ENCODE results near the gene RNU7-1.

Gene RNU7-1

GRCh38 chr12:6919588-6919987 is 24.0 kb upstream of the RNU7-1 start:
- no peak for DNase-seq

DNA sequence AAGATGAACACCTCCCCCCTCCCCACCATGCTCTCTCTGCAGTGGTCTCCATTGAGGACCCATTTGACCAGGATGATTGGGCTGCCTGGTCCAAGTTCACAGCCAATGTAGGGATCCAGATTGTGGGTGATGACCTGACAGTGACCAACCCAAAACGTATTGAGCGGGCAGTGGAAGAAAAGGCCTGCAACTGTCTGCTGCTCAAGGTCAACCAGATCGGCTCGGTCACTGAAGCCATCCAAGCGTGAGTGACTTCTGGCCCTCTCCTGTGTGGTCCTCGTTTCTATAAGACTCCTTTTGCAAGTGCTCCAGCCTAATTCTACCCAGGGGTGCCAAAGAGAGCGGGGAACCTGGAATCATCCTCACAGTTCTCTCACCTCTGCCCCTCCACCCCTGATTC is 22.1 kb upstream of the RNU7-1 start:
- no peak for DNase-seq

GRCh38 chr12:6921996-6922946 is 21.3 kb upstream of the RNU7-1 start:
- DNase-seq, result no peak

DNA sequence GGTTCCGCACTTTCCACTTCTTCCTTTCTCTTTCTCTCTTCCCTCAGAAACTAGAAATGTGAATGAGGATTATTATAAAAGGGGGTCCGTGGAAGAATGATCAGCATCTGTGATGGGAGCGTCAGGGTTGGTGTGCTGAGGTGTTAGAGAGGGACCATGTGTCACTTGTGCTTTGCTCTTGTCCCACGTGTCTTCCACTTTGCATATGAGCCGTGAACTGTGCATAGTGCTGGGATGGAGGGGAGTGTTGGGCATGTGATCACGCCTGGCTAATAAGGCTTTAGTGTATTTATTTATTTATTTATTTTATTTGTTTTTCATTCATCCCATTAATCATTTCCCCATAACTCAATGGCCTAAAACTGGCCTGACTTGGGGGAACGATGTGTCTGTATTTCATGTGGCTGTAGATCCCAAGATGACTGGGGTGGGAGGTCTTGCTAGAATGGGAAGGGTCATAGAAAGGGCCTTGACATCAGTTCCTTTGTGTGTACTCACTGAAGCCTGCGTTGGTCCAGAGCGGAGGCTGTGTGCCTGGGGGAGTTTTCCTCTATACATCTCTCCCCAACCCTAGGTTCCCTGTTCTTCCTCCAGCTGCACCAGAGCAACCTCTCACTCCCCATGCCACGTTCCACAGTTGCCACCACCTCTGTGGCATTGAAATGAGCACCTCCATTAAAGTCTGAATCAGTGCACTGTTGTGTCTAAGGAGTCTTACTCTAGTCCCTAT is 20.4 kb upstream of the RNU7-1 start:
- no peak for DNase-seq

- DNase-seq, result no peak
Observed at GRCh38 chr12:6923851-6924250, 19.8 kb upstream of the RNU7-1 start.

DNA sequence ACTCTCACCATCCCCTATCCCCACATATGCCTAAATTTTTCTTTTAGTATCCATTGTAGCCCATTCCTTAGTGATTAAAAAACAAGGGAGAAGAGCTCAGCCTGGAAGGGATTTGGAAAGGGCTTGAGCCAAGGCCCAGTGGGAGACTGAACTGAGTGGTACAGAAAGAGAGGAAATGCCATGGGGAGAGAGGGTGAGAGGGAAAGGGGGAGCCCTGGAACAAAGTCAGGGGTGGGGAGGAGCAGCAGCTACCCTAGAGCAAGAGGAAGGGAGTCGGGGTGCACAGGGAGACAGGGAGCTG is 18.4 kb upstream of the RNU7-1 start:
- no peak for DNase-seq

DNA sequence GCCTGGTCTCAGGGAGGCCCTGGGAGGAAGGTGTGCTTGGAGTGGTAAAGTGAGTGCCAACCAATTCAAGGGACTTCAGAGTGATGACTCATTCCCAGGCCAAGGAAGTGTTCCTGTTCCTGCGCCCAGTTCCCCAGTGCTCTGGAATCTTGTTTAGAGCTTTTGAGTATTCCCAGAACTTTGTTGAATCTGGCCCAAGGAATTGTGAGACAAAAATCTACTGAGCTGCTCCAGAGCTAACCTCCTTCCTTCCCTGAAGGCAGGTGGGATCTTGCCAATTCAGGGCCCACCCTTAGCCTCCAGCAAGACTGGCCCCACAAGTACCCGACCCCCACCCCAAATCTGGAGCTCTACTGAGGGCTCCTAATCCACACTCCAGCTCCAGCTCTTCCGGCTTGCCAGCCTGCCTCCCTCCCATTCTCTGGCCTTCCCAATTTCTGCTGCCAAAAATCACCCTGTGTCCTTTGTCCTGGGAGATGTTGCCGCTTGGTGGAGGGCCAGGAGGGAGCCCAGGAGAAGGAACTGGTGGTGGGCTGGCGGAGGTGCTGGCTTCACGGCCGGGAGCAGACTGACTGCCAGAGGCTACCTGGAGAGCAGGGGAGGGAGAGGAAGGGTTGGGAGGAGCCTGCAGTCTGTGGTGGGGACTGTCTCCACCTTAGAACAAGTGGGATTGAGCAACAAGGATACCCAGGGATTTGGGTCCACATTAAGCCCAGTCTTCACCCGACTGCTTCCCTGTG is 17.9 kb upstream of the RNU7-1 start:
- no peak for DNase-seq

DNA sequence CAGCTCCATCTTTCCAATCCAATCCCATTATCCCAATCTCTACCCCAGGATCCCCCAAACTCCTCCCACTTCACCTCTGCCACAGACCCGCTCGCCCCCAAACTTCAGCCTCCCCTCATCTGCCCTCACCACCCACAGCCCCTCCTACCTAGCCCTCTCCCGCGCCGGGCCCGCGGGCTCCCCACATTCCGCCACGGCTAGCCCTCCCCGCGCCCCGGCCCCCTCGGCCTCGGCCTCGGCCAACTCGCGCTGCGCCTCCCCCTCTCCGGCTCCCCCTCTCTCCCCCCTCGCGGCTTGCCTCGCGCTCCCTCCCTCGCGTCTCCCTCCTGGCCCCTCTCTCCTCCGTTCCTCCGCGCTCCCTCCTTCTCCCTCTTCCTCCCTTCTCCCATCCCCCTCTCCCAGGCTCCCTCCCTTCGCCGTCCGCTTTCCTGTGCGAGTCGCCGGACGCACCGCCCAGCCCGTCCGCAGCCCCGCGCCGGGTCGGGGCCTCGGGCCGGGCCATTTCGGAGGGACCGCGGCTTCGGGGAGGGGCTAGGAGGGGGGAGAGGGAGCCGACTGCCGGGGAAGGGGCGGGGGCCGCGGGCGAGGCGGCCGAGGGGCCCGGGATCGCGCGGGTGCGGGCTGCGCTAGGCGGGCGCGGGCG is 16.1 kb upstream of the RNU7-1 start, which contains the start of gene ATN1:
Gene ATN1, plus strand, starts transcription at position 581 of the 643 bp plus-strand sequence. CDS start 6,043 bp downstream, outside the sequence.
- no peak for DNase-seq

DNA sequence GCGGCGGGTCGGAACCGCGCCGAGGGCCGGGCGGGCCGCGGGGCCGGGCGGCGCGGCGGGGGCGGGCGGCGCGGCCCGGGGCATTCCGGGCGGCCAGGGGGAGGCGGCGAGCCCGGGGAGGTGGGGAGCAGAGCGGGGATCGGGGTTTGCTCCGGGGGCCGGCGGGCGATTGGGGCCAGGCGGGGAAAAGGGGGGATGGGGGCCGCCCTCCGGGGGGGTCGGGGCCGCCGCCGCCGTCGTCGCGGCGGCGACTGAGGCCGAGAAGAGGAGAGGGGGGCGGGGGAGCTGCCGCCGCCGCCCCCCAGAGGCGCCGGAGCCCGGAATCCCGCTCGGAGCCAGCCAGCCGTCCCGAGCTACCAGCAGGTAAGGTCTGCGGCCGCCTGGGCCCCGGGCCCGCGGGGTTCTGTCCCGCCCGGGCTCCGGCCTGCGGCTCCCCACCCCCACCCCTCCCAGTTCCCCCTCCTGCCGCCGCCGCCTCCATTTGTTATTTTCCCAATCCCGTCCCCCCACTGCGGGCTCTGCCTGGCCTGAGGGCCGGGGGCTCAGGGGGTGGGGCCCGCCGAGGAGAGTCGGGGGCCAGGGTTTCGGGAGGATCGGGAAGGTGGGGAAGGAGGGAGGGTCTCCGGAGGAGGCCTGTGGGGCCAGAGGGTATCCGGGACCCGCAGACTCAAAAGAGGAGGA is 15.5 kb upstream of the RNU7-1 start:
- no peak for DNase-seq

DNA sequence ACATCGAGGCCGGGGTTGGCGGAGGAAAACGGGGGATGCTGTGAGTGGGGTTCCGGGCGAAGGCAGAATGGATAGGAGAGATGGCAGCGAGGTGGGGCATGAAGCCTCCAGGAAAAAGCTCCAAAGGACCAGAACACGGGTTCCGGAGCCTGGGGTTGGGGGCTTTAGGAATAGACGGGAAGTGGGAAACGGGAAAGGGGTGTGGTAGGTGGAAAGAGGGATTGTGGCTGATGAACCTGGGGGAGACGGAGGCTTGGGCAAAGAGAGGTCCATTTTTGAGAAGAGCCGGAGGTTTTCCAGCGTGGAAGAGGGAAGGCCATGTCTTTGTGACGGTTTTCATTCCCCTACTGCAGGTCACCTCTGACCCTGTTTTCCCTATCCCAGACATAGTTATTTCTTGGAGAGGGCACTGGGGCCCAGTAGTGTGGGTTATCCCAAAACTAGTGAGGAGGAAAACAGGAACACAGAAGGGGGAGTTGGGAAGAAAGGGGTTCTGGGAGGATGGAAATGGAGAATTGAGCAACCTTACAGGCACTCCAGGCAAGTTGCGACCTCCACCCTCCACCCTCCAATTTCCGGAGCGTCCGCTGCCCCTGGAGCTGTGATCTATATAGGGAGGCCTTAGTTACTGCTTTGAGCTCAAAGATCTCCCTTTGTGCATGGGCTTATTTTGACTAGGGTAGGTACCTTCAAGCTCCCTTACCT is 14.8 kb upstream of the RNU7-1 start:
- no peak for DNase-seq

DNA sequence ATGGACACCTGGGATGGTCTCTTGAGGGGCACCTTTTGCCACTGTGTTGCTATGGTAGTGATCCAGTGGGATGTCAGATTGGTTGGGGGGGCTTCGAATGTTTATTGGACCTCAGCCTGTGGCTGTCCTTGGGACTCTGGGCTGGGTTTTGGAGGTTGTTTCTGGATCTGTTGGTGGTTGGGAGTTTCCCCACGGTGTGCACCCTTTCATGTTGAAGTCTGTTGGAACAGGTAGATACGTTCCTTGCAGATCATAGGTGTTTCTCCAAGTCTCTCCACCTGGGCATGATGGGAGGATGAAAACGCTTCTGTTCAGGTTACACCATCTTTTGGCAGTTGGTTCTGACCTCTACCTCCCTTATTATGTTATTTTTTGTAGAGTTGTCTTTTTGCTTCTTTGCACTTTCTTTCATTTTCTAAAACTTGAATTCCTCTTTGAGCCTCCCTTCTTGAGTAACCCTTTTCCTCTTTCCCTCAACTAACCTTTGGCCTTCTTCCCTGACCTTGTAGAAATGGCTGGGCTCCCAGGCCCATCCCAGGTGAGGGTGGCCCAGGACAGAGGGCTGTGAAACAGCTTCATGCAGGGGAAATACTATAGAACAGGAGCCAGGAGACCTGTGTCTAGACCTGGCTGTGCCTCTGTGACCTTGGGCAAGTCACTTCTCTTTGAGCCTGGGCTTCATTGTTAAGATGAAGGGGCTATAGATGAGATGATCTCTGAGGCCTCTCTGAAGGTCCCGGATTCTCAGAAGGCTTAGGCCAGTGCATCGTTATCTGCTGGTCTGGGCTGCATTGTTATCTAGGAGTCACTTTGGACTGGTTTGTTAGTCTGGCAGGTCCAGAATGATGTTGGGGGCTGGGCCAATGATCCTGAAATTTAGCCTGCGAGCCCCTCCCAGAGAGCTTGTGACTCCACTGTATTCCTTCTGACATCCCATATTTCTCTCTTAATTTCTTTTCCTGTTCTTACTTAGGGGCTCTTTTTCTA is 13.9 kb upstream of the RNU7-1 start:
- no peak for DNase-seq

DNA sequence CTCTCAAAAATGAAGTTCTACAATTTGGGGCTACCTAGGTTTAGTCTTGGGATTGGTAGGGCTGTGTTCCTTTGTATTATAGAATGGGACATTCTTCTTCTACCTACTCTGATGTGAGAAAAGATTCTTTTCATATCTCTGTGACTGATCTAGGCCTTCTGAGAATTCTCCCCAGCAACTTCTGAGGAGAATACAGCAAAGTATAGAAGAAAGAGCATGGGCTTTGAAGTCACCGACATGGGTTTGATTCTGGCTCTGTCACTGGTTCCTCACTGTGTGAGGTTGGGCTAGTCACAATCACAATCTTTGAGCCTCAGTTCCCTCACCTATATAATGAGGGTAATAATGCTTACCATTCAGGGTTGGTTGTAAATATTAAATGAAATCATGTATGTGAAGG is 10.8 kb upstream of the RNU7-1 start:
- DNase-seq, result no peak

- no peak for DNase-seq
Observed at GRCh38 chr12:6934110-6934509, 9.5 kb upstream of the RNU7-1 start.

DNA sequence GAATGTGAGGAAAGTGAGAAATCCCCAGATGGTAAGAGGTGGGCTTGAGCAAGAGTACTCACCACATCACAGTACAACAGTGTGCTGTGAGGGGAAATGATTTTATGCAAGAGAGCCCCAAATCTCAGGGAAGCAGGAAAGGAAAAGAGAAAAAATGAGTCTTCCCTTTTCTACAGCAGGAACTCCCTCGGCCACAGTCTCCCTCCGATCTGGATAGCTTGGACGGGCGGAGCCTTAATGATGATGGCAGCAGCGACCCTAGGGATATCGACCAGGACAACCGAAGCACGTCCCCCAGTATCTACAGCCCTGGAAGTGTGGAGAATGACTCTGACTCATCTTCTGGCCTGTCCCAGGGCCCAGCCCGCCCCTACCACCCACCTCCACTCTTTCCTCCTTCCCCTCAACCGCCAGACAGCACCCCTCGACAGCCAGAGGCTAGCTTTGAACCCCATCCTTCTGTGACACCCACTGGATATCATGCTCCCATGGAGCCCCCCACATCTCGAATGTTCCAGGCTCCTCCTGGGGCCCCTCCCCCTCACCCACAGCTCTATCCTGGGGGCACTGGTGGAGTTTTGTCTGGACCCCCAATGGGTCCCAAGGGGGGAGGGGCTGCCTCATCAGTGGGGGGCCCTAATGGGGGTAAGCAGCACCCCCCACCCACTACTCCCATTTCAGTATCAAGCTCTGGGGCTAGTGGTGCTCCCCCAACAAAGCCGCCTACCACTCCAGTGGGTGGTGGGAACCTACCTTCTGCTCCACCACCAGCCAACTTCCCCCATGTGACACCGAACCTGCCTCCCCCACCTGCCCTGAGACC is 8.0 kb upstream of the RNU7-1 start:
- no peak for DNase-seq

DNA sequence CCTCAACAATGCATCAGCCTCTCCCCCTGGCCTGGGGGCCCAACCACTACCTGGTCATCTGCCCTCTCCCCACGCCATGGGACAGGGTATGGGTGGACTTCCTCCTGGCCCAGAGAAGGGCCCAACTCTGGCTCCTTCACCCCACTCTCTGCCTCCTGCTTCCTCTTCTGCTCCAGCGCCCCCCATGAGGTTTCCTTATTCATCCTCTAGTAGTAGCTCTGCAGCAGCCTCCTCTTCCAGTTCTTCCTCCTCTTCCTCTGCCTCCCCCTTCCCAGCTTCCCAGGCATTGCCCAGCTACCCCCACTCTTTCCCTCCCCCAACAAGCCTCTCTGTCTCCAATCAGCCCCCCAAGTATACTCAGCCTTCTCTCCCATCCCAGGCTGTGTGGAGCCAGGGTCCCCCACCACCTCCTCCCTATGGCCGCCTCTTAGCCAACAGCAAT is 7.4 kb upstream of the RNU7-1 start:
- no peak for DNase-seq

DNA sequence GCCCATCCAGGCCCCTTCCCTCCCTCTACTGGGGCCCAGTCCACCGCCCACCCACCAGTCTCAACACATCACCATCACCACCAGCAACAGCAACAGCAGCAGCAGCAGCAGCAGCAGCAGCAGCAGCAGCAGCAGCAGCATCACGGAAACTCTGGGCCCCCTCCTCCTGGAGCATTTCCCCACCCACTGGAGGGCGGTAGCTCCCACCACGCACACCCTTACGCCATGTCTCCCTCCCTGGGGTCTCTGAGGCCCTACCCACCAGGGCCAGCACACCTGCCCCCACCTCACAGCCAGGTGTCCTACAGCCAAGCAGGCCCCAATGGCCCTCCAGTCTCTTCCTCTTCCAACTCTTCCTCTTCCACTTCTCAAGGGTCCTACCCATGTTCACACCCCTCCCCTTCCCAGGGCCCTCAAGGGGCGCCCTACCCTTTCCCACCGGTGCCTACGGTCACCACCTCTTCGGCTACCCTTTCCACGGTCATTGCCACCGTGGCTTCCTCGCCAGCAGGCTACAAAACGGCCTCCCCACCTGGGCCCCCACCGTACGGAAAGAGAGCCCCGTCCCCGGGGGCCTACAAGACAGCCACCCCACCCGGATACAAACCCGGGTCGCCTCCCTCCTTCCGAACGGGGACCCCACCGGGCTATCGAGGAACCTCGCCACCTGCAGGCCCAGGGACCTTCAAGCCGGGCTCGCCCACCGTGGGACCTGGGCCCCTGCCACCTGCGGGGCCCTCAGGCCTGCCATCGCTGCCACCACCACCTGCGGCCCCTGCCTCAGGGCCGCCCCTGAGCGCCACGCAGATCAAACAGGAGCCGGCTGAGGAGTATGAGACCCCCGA is 6.8 kb upstream of the RNU7-1 start:
- DNase-seq, result no peak

GRCh38 chr12:6937481-6938352 is 5.9 kb upstream of the RNU7-1 start:
- peak; percentile 79 to 83 for DNase-seq
